Measurements from ENCODE around the gene GADD45A. TPM values are rescaled to one million over a fixed set of nuclear protein-coding genes. Genes with fewer than 3 reads are reported as not detected.

The GADD45A gene
- total and polyA plus RNA-seq, 9 of the 15 experiments (the other 6 are each of a cell fraction or from before 2014, with no cell fraction given): 21.3 to 156 (median 62.1) TPM

DNA sequence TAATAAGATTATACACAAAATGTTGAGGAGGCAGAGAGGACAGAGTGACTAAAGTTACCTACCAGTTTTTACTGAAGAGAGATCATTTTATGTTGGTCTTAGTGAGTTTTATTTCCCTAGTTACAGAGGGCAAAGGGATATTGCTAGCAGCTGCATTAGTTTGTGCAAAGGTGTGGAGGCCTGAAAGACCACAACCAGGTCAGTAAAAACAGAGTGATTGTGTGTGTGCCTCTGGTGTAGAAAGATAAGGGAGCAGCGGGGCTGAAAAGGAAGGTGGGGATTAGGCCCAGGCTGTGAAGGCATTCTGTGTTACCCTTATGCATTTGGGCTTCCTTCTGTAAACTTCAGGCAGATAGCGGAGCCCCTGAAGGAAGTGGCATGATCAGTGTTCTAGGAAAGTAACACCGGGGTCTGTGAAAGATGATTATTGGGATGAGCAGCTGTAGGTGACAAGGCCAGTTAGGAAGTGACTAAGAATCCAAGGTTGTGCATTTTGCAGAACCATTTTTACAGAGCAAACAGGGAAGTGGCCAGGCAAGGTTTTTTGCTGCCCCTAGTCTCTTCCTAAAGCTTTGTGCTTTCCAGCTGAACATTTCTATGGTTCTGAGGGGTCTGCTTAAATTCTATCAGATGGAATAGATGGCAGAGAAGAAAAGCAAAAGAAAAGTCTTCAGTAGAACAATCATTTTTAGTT, 3.7 kb downstream of the GADD45A start (continued):
- TF ChIP-seq, protein P1, sequence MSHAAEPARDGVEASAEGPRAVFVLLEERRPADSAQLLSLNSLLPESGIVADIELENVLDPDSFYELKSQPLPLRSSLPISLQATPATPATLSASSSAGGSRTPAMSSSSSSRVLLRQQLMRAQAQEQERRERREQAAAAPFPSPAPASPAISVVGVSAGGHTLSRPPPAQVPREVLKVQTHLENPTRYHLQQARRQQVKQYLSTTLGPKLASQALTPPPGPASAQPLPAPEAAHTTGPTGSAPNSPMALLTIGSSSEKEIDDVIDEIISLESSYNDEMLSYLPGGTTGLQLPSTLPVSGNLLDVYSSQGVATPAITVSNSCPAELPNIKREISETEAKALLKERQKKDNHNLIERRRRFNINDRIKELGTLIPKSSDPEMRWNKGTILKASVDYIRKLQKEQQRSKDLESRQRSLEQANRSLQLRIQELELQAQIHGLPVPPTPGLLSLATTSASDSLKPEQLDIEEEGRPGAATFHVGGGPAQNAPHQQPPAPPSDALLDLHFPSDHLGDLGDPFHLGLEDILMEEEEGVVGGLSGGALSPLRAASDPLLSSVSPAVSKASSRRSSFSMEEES (CRISPR knock-in tag; IDR thresholded peaks at IDR 0.05): no peak
- TF ChIP-seq NR4A1 (CRISPR knock-in tag; IDR thresholded peaks at IDR 0.05) (no peak), NR4A1 (tag; IDR thresholded peaks at IDR 0.05) (no peak), CCNT2 (IDR thresholded peaks at IDR 0.05; ENCODE audit: borderline replicate concordance, extremely low read depth, insufficient read length, low read depth, low read length) (peak; percentile 92), NFXL1 (CRISPR knock-in tag; IDR thresholded peaks at IDR 0.05) (peak; percentile 75), KHSRP (IDR thresholded peaks at IDR 0.05) (peak; percentile 32; the same call in 1 of the 2 replicates), GATA2 (CRISPR knock-in tag; IDR thresholded peaks at IDR 0.05) (peak; percentile 88), FOXM1 (IDR thresholded peaks at IDR 0.05; ENCODE audit: low read depth) (peak; percentile 77), FOXM1 (CRISPR knock-in tag; IDR thresholded peaks at IDR 0.05; ENCODE audit: low read depth) (no peak), TFAM (CRISPR knock-in tag; conservative IDR thresholded peaks at IDR 0.05) (no peak), DACH1 (IDR thresholded peaks at IDR 0.05; ENCODE audit: partially characterized antibody) (peak; percentile 28), E2F8 (IDR thresholded peaks at IDR 0.05; ENCODE audit: low read depth, partially characterized antibody) (peak; percentile 65), HMGN3 (IDR thresholded peaks at IDR 0.05; ENCODE audit: borderline replicate concordance, extremely low read depth, insufficient read length, low read depth, low read length) (peak; percentile 88), CBX1 (IDR thresholded peaks at IDR 0.05; ENCODE audit: low read depth) (0 out of 2 replicates have a peak, but pooled peaks have one; percentile 27), POLR2A (conservative IDR thresholded peaks at IDR 0.05) (peak; percentile 63; the same call in 1 of the 2 replicates), ZNF41 (CRISPR knock-in tag; conservative IDR thresholded peaks at IDR 0.05) (no peak), POLR2AphosphoS5 (IDR thresholded peaks at IDR 0.05; ENCODE audit: control insufficient read depth, insufficient read depth, low read depth, low read length) (peak; percentile 95), ETV6 (IDR thresholded peaks at IDR 0.05; ENCODE audit: borderline replicate concordance in 1 of 2, low read depth in 2 of 2, low read length in 1 of 2) (peak in 1 of 2 experiments; percentile 79; a peak in 2 of 4 replicates), ETV6 (CRISPR knock-in tag; IDR thresholded peaks at IDR 0.05; ENCODE audit: borderline replicate concordance) (no peak), MLX (CRISPR knock-in tag; conservative IDR thresholded peaks at IDR 0.05) (peak in 1 of 2 experiments; percentile 66; a peak in 1 of 4 replicates), ZZZ3 (IDR thresholded peaks at IDR 0.05) (no peak)
- TF ChIP-seq, protein P2, sequence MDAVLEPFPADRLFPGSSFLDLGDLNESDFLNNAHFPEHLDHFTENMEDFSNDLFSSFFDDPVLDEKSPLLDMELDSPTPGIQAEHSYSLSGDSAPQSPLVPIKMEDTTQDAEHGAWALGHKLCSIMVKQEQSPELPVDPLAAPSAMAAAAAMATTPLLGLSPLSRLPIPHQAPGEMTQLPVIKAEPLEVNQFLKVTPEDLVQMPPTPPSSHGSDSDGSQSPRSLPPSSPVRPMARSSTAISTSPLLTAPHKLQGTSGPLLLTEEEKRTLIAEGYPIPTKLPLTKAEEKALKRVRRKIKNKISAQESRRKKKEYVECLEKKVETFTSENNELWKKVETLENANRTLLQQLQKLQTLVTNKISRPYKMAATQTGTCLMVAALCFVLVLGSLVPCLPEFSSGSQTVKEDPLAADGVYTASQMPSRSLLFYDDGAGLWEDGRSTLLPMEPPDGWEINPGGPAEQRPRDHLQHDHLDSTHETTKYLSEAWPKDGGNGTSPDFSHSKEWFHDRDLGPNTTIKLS (IDR thresholded peaks at IDR 0.05; ENCODE audit: borderline replicate concordance, low read depth): peak; percentile 41; the same call in 1 of the 2 replicates
